Panc1 (cell line): ENCODE data around the gene ZNF609.

Experiments
- CTCF ChIP-seq: fragments of 450-650 bp; IDR thresholded peaks from 2 replicates; pipeline ENCODE4 v1.5.1; 2017; ENCODE audit warnings: mild to moderate bottlenecking
- POLR2AphosphoS5 ChIP-seq: IDR thresholded peaks from 2 replicates; pipeline ENCODE4 v1.6.1; 2012; ENCODE audit warnings: mild to moderate bottlenecking, low read depth, low read length, moderate library complexity
- REST ChIP-seq, 2 experiments: IDR thresholded peaks; 2 replicates each; pipeline ENCODE4 v1.6.1; 2011 to 2012; ENCODE audit warnings: low read depth in 2 of 2, control low read depth in 1 of 2, low read length in 1 of 2, mild to moderate bottlenecking in 1 of 2, moderate library complexity in 1 of 2; ENCODE audit not compliant: insufficient read depth in 1 of 2

GRCh38 chr15:64426845-64427465 lies 33.4 kb upstream of the ZNF609 start:
- TF ChIP-seq CTCF = no peak
- TF ChIP-seq REST (IDR thresholded peaks at IDR 0.05; ENCODE audit: insufficient read depth in 1 of 2, low read depth in 2 of 2, low read length in 1 of 2) = no peak
- no peak for TF ChIP-seq POLR2AphosphoS5
